ENCODE measurements around the gene PSMD3.
"Not testable (repeated sequence)": the region's sequence is repeated elsewhere in the genome, so short reads cannot be mapped to it uniquely, and the experiment has no call there.

Gene PSMD3

DNA sequence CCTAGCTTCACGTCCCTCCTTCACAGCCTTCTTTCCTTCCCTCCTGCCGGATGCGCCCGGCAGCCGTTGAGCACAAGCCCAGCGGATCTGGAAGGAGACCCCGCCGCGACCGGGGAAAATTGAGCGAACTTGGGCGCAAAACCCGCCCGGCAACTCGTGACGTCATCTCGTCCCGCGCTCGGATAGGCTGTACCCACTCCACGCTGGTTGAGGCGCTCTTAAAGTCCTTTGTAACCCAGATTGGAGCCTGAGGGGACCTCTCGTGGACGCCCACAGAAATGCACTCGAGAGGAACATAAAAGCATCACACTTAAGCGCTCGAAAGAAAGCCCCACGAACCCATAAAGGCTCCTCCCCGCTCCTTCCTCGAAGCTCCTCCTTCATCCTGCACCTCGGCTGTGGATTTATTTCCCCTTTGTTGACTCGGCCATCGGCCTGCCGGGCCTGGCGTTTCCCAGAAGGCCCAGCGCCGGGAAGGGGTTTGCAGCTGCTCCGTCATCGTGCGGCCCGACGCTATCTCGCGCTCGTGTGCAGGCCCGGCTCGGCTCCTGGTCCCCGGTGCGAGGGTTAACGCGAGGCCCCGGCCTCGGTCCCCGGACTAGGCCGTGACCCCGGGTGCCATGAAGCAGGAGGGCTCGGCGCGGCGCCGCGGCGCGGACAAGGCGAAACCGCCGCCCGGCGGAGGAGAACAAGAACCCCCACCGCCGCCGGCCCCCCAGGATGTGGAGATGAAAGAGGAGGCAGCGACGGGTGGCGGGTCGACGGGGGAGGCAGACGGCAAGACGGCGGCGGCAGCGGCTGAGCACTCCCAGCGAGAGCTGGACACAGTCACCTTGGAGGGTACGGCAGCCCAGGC lies at the start of gene PSMD3:
Gene PSMD3 (plus strand): TSS at position 457 of the 856 bp plus-strand sequence. CDS start 164 bp downstream, at position 621.
- peak; percentile 99 to 100 for DNase-seq

DNA sequence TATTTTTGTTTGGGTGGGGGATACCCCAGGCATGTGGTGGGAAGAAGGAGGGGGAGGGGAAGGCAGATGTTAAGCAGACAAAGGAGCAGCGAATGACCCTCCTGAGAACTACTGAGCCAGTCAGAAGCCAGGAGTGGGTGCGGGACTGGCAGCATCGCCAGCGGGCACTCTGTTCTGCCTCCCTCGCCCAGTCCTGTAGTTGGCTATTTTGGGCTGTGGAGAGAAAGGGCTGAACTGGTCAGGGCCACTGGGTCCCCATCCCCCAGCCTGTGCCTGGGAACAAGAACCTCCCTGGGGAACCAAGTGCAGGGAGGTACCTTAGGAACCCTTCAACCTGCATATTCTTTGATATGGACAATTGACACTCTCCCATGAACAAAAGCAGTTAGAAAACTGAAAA lies 46.7 kb upstream of the PSMD3 start:
- no peak for DNase-seq

DNA sequence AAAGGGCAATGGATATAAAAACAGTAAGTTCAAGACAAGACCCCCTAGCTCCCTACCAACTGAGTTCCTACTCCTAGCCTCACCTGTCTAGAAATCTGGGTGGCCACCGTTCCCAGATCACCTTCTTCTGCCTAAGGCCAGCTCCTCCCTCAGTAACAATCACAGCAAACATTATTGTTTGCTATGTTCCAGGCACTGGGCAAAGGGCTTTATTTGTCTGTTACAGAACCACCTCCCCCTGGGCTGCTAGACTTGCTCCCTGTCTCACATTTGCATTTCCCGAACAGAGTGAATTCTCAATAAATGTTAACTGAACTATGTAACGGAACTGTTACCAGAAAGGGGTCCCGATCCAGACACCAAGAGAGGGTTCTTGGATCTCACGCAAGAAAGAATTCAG lies 46.3 kb upstream of the PSMD3 start:
- DNase-seq = no peak

DNA sequence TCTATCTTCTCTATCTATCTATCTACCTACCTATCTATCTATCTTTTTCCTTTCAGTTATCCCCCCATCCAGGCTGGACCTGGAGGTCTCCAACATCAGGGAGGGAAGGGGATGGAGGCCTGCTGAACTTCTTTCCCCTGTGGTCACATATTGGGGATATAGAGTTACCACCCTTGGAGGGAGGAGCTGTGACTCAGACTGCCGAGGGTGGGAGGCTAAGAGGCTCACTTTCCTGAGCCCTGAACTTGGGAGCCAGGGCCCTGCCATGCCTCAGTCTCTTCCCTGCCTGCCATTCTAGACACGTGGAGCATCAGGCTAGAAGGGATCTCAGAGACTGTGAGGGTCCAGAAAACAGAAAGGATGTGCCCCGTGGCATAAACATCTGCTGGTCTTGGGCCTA lies 44.7 kb upstream of the PSMD3 start:
- no peak for DNase-seq

DNA sequence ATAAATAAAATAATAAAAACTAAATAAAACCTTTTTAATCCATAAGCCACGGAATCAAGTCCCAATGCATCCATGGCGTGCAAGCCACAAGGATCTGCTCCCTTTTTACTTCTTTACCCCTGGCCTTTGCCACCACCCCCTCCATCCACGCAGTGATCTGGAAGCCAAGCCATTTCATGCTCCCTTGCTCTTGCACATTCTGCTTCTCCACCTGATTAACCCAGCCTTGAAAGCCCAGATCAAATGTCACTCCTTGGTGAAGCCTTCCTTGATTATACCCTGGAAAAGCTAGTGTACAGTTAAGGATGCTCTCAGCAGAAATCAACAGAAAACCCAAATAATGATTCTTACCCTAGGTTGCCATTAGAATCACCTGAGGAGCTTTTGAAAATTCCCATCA lies 43.2 kb upstream of the PSMD3 start:
- no peak for DNase-seq

DNA sequence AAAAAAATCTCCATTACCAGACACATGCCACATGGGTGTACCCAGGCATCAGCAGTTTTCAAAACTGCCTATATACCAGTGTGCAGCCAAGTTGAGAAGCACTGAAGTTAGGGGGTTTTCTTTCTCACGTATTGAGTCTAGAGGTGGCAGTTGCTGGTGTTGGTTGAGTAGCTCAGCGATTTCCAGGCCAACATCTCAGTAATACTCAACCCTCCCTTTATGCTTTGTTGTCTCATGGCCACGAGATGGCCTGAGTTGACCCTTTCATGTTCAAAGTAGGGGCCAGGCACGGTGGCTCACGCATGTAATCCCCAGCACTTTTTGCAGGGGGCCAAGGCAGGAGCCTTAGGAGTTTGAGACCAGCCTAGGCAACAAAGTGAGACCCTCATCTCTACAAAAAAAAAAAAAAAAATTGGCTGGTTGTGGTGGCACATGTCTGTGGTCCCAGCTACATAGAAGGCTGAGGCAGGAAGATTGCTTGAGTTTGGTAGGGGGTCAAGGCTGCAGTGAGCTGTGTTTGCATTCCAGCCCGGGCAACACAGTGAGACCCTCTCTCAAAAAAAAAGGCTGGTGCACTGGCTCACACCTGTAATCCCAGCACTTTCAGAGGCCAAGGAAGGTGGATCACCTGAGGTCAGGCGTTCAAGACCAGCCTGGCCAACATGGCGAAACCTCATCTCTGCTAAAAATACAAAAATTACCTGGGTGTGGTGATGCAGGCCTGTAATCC lies 42.3 kb upstream of the PSMD3 start:
- no peak for DNase-seq

DNA sequence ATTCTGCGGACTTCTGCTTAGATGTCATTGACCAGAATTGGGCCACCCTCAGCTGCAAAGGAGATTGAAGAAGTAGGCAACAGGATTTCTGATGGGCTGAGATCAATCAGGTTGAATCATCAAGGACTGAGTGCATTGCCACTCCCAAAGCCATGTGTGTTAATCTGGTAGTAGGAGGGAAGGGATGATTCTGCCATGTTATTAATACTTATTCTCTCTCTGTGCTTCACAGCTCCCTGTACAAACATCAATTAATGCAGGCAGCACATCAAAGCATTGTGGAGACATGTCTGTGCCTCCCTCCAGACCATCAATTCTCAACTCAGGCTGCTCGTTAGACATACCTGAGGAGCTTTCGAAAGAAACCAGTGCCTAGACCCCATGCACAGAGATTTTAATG lies 41.5 kb upstream of the PSMD3 start:
- DNase-seq = no peak

DNA sequence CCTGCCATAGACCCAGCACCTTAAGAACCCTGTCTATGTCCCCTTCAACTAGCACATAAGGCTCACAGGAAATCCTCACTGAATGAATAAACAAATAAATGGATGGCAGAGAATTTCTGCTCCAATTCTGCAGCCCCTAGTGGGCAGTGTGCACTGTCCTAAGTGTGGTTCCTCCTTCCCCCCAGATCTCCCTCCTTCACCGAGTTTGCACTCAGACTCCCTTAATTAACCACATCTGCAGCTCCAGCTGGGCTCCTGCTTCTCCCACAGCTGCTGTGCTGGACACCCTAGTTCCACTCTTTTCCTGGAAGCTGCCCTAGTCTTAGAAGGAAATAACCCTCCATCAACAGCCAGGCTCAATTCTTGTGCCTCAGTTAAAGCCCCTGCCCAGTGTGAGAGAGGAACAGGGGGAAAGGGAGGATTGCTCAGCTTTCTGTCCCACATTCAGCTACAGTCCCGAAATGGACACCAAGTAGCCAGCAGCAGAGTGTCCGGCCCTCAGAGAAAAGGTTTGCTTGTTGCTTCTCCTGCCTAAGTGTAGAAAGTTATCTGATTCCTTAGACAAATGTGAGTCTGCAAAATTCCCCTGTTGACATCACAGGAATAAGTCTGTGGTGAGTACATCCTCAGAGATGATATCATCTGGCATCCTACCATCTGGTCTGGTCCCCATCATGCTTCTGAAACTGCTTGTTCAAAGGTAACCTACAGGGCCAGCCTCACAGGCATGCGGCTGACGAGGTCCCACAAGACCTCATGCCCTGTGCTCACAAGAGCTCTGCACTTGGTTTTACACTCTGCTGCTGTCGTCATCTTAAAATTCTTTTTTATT lies 40.8 kb upstream of the PSMD3 start:
- peak in 1 of 2 experiments; percentile 41 for DNase-seq

DNA sequence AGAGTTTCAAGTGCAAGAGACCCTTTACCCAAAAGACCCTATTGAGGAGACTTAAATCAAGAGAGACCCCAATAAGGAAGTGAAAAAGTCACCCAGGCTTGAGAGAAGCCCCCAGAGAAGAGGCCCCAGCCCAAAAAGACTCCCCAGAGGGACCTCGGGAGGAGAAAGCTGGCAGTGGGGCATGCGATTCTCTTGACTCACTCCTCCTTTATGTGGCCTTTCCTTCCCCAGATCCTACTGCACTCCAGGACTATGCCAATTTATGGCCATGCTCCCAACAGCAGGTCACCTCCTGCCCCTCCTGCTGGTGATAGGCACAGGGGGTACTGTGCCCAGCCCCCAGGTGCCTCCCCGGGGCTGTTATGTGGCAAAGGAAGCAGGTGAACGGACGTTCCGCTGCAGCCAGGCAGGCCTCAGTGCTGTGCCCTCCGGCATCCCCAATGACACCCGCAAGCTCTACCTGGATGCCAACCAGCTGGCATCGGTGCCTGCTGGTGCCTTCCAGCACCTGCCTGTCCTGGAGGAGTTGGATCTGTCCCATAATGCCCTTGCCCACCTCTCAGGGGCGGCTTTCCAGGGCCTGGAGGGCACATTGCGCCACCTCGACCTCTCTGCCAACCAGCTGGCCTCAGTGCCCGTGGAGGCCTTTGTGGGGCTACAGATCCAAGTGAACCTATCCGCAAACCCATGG lies 36.8 kb upstream of the PSMD3 start:
- DNase-seq = no peak

DNA sequence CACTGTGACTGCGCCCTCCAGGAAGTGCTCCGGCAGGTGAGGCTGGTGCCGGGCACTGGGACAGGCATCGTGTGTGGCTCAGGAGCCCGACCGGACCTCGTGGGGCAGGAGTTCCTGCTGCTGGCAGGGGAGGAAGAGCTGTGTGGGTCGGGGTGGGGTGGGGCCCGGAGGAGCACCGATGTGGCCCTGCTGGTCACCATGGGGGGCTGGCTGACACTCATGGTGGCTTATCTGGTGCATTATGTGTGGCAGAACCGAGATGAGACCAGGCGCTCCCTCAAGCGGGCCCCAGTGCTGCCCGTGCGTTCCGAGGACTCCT lies 36.3 kb upstream of the PSMD3 start:
- DNase-seq = no peak

DNA sequence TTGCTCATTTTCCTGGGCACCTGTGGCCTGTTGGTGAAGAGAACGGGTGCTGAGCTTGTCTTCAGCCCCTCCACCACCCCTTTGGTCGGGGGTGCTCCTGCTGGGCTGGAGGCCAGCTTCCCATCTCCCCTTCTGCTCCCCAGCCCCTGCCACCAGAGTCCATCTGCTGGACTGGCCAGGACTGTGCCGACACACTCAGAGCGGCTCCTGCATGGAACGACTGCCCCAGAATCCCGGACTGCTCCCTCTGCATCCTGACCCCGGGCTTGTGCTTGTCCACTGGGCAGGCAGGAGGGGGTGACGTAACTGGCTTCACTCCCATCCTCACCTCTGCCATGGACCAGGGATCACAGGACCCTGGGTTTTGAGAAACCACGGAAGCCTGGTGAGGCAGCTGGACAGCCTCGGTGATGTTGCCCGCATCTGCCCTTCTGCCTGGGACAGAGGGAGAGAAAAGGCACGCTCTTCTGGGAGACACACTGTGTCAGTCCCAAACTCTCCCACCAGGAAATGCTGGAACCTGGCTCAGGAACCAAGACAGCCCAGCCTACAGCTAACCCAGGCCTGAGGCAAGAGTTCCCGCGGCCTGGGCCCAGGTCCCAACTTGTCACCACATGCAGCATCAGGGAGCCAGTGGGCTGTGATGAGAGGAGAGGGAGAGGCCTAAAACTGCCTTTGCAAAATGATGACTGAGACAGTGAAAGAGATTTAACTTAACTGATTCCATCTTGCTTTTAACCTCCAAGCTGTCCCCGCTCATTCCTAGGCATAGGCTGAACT lies 33.9 kb upstream of the PSMD3 start:
- no peak for DNase-seq

DNA sequence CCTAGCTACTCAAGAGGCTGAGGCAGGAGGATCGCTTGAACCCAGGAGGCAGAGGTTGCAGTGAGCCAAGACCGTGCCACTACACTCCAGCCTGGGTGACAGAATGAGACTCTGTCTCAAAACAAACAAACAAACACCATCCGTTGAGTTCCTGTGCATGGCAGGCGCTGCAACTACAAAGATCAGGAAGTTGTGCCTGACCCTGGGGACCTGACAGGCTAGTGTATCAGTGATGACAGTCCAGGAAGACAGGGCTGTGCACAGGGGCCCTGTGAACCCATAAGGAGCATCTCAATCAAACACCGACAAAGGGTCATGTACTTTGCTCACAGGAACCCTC lies 32.1 kb upstream of the PSMD3 start:
- DNase-seq = not testable (repeated sequence)

DNA sequence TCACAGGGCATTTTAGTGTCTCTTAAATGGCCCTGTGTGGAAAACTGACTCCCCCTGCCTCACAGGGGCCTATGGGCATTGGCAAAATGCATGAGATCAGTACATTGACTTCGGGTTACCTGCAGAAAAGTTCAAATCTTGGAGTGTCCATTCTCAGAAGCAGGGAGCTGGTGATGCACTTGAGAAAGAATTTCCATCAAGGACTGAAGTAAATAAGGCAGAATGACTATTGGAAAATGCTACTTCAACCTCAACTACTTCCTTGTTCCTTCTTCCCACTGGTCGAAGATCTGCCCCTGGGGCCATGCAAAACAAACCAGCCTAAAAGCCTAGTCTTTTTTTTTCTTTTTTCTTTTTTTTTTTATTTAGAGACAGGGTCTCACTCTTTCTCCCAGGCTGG lies 31.6 kb upstream of the PSMD3 start:
- DNase-seq = no peak

DNA sequence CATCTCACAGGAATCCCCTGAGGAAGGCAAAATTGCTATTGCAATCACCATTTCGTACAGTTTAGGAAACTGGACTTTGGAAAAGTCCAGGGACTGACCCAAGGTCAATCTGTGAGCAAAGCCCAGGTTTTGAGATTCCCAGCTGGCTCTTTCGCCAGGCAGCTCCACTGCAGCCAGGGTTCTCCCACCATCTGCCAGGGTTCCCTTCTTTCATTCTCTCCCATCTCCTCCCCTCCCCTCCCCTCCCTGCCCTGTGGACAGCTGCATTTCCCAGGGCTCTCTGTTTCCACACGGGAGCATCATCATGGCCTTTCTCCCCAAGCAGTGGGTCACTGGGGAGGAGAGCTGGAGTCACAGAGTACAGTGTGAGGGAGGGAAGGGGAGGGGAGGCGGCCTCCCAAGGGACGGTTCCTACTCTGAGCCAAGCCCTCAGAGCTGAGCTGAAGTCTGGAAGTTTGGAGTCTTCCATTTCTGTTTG lies 29.7 kb upstream of the PSMD3 start:
- no peak for DNase-seq

DNA sequence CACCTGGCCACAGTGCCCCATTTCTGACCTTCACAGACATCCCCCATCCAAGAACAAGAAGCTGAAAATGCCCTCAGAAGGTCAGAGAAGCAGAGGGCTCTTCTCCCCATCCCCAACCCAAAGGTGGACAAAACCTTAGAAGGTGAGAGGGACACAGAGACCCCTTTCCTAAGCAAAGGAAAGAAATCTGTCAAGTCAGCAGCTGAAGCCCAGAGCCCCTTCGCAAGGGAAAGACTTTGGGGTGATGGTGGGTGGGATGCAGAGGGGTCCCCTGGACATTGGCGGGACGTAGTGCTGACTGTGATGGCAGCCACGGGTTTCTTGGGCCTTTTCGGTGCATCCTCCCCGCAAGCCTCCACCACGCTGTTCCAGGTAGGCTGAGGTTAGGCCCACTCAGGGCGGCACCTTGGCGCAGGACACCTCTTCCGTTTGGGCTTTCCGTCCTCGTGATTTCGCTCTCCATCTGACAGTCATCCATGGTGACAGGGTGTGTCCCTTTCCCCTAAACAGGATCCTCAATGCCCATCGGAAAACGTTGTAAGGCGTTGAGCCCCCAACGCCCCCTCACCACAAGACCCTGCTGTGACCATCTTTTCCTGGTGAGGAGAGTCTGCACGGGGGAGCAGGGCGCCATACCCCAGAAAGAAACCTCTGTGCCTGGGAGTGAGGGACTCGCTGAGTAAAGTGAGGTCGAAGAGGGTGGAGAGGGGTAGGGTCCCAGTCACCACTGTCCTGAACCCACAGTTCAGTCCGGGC lies 28.5 kb upstream of the PSMD3 start:
- no peak for DNase-seq

DNA sequence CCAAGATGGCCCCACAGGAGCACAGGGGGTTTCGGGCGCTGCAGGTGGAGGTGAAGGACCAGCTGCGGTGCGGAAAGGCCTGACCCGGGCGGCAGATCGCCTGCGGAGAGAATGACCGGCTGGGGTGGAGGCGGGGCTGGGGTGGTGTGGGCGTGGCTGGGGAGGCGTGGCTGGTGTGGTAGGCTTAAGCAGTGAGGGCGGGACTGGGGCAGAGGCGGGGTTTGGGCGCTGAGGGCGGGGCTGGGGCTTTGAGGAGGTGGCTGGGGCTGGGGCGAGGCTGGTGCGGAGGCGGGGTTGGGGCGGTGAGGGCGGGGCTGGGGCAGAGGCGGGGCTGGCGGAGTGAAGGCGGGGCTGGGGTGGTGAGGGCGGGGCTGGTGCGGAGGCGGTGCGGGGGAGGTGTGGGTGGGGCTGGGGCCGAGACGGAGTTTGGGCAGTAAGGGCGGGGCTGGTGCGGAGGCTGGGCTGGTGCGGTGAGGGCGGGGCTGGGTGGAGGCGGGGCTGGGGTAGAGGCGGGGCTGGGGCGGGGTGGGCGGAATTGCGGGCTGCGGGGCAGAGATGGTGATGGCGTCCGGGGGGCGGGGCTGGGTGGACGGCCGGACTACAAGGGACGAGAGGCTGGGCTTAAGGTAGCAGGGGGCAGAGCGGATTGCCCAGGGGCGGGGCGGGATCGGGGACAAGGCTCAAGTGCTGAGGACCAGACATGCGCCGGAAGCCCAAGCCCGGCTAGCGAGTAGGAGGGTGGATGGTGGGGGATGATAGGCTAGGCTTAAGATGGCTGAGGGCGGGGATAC lies 27.7 kb upstream of the PSMD3 start:
- peak; percentile 94 to 99 for DNase-seq

DNA sequence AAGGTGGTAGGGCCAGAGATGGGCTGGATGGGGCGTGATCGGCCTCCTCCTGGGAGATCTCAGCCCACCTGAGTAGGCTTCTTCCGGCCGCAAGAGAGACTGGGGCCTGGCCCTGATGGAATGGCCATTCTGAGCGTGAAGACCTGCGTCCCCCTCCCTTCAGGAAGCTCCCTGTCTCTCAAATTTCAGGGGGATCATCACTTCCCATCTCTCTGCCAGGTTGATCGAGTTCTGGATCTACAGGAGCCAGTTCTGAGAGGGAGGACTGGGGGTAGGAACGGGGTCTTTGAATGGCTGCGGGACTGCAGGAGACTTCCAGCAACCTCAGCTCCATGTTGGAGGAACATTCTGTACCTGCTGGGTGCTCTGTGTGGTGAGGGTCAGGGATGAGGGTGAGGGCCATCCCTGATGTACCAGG lies 27.1 kb upstream of the PSMD3 start:
- no peak for DNase-seq

DNA sequence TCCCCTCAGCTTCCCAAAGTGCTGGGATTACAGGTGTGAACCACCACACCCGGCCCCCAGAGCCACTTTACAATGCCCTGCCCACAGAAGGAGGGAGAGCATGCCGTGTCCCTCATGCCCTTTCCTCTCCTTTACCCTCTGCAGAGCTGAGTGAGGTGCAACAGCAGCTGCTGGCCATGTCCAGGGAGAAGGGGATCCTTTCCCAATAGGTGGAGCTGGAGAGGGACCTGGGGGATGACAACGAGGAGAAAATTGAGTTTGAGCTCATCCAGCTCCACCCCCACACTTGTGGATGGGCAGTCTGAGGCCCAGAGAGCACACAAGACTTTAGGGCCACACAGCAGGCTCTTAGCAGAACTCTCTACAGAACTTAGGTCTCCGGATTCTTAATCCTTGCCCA lies 25.7 kb upstream of the PSMD3 start:
- no peak for DNase-seq

DNA sequence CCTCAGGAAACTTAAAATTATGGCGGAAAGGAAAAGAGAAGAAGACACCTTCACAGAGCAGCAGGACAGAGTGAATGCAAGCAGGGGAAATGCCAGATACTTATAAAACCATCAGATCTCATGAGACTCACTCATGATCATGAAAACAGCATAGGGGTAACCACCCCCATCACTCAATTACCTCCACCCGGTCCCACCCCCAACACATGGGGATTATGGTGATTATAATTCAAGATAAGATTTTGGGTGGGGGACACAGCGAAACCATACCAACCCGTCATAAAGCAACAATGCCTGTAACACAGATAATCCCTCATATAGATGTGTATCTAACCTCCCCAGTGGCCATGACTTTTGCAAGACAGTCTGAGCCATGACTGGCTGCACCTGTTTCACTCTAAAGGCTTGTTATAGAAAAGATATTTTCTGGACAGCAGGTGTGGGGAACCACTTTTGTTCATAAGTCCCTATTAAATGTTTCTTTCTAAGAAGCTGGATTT lies 24.8 kb upstream of the PSMD3 start:
- no peak for DNase-seq

DNA sequence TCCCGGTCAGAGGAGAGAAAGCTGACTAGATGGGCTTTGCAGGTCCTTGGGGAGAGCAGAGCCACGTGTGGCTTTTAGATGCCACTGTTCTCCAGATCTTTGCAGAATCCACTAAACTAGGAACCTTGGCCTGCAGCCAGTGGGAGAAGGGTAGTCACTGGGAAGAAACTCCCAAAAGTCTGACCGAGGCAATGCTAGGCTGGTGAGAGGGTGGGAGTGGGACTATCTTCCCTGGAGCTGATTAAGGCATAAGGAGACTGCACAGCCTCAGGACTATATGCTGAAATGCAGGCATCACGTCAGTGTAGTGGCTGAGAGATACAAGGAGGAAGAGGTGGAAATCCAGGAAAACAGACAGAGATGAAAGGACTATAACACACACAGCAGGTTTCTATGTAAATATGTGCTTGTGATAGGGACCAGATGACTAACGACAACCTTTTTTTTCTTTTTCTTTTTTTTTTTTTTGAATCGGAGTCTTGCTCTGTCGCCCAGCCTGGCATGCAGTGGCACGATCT lies 20.0 kb upstream of the PSMD3 start:
- no peak for DNase-seq
